GM12801 (cell line): ENCODE data around the gene CCSER1.

ENCODE experiments used
- TF ChIP-seq, protein P1 (sequence below): IDR thresholded peaks from one replicate; pipeline ENCODE4 v1.5.1; 2011; ENCODE audit warnings: control low read depth; ENCODE audit not compliant: insufficient read length; ENCODE audit errors: extremely low read depth

Gene CCSER1

DNA sequence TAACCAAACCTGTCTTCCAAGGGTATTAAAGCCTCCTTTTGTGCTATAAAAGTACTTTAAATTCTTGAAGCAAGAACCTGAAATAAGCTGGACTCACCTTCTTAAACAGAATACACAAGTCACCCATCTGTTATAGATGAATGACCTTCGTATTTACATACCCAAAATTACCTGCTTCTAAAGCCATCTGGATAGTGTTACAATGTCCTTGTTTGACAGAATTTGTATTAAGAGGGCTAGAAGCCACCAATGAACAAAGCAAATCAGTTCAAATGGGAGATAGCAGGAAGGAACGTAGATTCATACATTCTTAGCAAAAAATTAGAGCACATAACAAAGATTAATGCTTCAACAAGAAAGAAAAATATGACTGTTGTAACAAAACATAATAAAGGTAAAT is 33.7 kb upstream of the CCSER1 start:
- TF ChIP-seq, protein P1, sequence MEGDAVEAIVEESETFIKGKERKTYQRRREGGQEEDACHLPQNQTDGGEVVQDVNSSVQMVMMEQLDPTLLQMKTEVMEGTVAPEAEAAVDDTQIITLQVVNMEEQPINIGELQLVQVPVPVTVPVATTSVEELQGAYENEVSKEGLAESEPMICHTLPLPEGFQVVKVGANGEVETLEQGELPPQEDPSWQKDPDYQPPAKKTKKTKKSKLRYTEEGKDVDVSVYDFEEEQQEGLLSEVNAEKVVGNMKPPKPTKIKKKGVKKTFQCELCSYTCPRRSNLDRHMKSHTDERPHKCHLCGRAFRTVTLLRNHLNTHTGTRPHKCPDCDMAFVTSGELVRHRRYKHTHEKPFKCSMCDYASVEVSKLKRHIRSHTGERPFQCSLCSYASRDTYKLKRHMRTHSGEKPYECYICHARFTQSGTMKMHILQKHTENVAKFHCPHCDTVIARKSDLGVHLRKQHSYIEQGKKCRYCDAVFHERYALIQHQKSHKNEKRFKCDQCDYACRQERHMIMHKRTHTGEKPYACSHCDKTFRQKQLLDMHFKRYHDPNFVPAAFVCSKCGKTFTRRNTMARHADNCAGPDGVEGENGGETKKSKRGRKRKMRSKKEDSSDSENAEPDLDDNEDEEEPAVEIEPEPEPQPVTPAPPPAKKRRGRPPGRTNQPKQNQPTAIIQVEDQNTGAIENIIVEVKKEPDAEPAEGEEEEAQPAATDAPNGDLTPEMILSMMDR = no peak

DNA sequence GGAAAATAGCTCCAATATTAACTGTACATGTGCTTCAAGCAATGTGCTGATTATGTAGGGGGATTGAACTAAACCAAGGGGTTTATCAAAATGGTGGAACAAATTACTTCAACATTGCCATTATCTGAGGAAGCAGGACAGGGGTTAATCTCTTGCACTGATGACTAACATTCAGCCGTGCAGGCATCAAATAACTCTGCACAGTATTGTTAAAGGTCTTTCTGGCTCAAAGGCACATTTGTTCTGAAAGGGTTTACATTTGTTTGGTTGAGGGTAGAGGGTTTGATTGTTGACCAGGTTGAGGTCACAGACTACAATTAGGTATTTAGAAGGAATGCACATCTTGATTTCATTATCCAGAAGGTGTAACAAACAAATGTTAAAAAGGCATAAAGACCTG is 32.2 kb upstream of the CCSER1 start:
- TF ChIP-seq, protein P1 = no peak

DNA sequence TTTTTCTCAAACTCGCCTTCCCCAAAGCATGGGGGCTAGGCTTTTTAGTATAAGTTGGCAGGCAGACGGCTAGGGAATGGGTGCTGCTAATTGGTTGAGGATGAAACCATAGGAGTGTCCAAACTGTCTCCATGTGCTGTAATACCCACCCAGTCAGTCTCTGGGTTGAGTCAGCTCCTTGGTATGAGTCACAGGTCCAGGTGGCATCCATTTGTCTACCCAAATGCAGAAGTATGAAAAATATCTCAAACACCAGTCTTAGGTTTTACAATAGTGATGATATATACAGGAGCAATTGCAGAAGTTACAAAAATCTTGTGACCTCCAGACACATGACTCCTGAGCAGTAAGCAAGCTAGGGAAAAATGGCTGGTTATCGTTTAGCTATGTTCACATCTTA is 27.4 kb upstream of the CCSER1 start:
- TF ChIP-seq, protein P1 = no peak

DNA sequence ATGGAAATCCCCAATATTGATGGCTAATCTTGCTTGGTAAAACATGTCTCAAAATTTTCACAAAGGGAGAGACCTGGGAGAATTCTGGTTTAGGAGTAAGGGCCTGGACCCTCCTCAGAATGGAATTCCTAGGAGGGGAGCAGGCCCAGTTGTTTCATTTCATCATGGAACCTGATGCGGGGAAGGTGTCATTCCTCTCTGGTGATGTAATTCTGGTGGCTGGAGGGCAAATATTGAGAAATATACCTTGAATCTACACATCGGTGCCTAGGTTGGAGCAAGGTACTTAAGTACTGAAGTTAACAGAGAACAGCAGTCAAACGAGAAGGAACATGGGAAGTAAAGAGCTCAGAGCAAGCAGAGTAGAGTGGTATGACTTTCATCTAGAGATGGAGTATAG is 23.2 kb upstream of the CCSER1 start:
- TF ChIP-seq, protein P1 = no peak

DNA sequence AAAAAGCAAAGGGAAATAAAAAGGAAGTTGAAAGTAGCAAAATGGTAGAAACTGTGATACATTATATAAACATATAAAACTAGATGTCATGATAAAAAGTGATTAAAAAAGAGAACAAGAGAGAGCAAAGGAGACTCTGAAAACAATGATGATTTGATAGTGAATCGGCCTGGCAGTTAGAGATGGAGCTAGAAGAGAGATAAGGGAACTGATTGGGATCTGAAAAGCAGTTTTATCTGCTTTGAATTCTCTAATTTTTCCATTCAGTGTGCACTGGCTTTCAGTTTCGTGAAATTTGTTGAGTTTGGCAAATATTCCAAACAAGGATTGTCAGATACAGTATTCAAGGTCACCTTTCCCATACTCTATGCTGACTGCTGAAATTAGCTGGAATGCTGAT is 21.9 kb upstream of the CCSER1 start:
- TF ChIP-seq, protein P1 = no peak

DNA sequence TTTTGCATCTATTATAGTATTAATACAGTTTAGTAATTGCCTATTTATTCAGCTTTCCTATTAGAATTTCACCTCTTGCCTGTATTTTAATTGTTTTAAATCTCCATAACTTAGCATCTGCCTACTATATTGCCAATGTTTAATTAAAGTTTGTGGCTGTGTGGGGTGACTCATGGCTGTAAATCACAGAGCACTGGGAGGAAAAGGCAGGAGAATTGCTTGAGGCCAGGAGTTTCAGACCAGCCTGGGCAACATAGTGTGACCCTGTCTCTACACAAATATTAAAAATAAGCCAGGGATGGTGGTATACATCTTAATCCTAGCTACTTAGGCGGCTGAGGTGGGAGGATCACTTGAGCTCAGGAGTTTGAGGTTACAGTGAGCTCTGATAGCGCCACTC is 14.5 kb upstream of the CCSER1 start:
- TF ChIP-seq, protein P1 = no peak

DNA sequence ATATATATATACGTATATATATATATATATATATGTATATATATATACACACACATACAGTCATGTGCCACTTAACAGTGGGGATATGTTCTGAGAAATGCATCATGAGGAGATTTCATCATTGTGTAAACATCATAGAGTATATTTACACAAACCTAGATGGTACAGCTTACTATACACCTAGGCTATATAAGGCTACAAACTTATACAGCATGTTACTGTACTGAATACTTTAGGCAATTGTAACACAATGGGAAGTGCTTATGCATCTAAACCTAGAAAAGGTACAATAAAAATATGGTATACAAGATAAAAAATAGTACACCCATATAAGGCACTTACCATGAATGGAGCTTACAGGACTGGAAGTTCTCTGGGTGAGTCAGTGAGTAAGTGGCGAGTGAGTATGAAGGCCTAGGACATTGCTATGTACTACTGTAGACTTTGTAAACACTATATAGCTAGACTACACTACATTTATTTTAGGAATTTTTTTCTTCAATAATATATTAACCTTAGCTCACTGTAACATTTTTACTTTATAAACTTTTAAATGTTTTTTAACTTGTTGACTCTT is 13.2 kb upstream of the CCSER1 start:
- TF ChIP-seq, protein P1 = no peak
